Parathyroid adenoma (tissue), 2 donors: ENCODE measurements around the gene ZSWIM6.

Source experiments
- H2AFZ ChIP-seq: fragments of 300-600 bp; sonication (generic); one replicate; pipeline ENCODE4 v1.7.0; 2017; ENCODE audit warnings: antibody characterized with exemption, mild to moderate bottlenecking
- H3K27ac ChIP-seq: fragments of 300-600 bp; sonication (generic); one replicate; pipeline ENCODE4 v1.7.0; 2017
- H3K27me3 ChIP-seq: fragments of 300-600 bp; sonication (generic); one replicate; pipeline ENCODE4 v1.7.0; 2017; ENCODE audit warnings: low read length; ENCODE audit not compliant: control insufficient read depth, insufficient read depth
- H3K36me3 ChIP-seq: fragments of 300-600 bp; sonication (generic); one replicate; pipeline ENCODE4 v1.7.0; 2017; ENCODE audit warnings: low read length; ENCODE audit not compliant: control insufficient read depth, insufficient read depth
- H3K4me1 ChIP-seq: fragments of 300-600 bp; sonication (generic); one replicate; pipeline ENCODE4 v1.7.0; 2017; ENCODE audit warnings: control low read depth
- H3K4me2 ChIP-seq: fragments of 300-600 bp; sonication (generic); one replicate; pipeline ENCODE4 v1.7.0; 2017; ENCODE audit warnings: low read length
- H3K4me3 ChIP-seq: fragments of 300-600 bp; sonication (generic); one replicate; pipeline ENCODE4 v1.7.0; 2017; ENCODE audit warnings: low read depth, low read length
- H3K79me2 ChIP-seq: fragments of 300-600 bp; sonication (generic); one replicate; pipeline ENCODE4 v1.7.0; 2017; ENCODE audit warnings: control low read depth
- H3K9ac ChIP-seq: fragments of 300-600 bp; sonication (generic); one replicate; pipeline ENCODE4 v1.7.0; 2017; ENCODE audit warnings: mild to moderate bottlenecking
- H3K9me3 ChIP-seq: fragments of 300-600 bp; sonication (generic); one replicate; pipeline ENCODE4 v1.7.0; 2017; ENCODE audit warnings: low read length; ENCODE audit not compliant: control insufficient read depth
- TF ChIP-seq, protein P1 (sequence below): fragments of 300-600 bp; sonication (generic); IDR thresholded peaks from one replicate; pipeline ENCODE4 v1.7.0; 2017; ENCODE audit warnings: antibody characterized with exemption, mild to moderate bottlenecking
- donor health status: primary hyperparathyroidism.

The ZSWIM6 gene

DNA sequence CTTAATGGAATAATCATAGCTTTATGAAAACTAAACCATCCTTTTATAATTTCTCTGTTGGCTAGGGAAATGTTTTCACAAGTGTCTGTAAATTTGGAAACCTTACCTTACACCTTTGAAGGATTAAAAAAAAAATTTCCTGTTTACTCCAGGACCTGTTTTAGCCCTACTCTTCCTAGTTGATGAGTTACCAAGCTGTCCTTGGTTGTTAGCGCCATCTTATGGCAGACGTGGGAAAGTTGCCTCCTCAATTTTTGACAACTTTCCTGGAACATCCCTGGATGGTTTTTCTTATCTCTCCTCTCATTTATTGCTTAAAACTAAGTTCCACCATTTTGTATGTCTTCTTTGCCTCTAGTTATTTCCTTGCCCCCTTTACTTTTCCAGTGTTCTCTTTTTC, 25.7 kb downstream of the ZSWIM6 start:
- Histone ChIP-seq H3K27ac (no peak overlapping the region), H3K9me3 (no peaks in the 10 kb centered on the region), H3K9ac (no peak overlapping the region), H3K4me1 (peaks cover 18% of the 10 kb centered on the region), H3K79me2 (peaks cover 46% of the 10 kb centered on the region), H3K4me2 (no peak overlapping the region), H2AFZ (no peak overlapping the region), H3K4me3 (no peak overlapping the region), H3K36me3 (no peaks in the 10 kb centered on the region), H3K27me3 (no peaks in the 10 kb centered on the region)
- TF ChIP-seq, protein P1, sequence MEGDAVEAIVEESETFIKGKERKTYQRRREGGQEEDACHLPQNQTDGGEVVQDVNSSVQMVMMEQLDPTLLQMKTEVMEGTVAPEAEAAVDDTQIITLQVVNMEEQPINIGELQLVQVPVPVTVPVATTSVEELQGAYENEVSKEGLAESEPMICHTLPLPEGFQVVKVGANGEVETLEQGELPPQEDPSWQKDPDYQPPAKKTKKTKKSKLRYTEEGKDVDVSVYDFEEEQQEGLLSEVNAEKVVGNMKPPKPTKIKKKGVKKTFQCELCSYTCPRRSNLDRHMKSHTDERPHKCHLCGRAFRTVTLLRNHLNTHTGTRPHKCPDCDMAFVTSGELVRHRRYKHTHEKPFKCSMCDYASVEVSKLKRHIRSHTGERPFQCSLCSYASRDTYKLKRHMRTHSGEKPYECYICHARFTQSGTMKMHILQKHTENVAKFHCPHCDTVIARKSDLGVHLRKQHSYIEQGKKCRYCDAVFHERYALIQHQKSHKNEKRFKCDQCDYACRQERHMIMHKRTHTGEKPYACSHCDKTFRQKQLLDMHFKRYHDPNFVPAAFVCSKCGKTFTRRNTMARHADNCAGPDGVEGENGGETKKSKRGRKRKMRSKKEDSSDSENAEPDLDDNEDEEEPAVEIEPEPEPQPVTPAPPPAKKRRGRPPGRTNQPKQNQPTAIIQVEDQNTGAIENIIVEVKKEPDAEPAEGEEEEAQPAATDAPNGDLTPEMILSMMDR, result peak; percentile 14

GRCh38 chr5:61362796-61363368, 30.8 kb downstream of the ZSWIM6 start:
- H3K9ac ChIP-seq, result no peak overlapping the region
- TF ChIP-seq, protein P1, result peak; percentile 35
- no peak overlapping the region for H3K4me2 ChIP-seq
- H3K4me3 ChIP-seq, result no peak overlapping the region
- H3K36me3 ChIP-seq, result no peaks in the 10 kb centered on the region
- peaks cover 16% of the 10 kb centered on the region for H3K4me1 ChIP-seq
- no peaks in the 10 kb centered on the region for H3K27me3 ChIP-seq
- H3K9me3 ChIP-seq, result no peaks in the 10 kb centered on the region
- no peak overlapping the region for H3K27ac ChIP-seq
- peaks cover 62% of the 10 kb centered on the region for H3K79me2 ChIP-seq
- H2AFZ ChIP-seq, result no peak overlapping the region

DNA sequence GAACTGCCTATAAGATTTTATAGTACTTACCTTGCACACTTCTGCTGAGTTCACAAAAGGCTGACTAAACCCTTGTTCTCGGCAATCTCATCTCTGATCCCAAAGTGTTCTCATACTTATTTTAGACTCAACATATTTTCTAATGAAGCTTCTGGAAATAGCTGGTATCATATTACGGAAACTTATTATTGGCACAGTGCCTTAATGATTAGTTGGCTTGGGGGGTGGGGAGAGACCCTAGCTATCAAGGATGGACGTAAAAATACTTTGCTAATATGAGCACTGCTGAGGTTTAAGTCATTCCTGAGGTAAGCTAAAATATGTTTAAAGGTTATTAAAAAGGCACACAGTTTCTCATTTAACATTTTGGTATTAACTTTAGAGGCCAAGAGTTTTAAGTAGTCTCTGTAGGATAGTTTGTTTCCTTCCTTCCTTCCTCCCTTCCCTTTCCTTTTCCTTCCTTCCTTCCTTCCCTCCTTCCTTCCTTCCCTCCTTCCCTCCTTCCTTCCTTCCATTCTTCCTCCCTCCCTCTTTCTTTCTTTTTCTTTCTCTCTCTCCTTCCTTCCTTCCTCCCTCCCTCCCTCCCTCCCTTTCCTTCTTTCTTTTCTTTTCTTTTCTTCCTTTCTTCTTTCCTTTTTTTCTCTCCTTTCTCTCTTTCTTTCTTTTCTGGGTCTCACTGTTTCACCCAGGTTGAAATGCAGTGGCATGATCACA, 31.5 kb downstream of the ZSWIM6 start:
- Histone ChIP-seq H3K4me3 (no peak overlapping the region), H3K4me2 (no peak overlapping the region), H3K9me3 (no peaks in the 10 kb centered on the region), H3K79me2 (peaks cover 60% of the 10 kb centered on the region), H3K27ac (no peak overlapping the region), H3K9ac (no peak overlapping the region), H3K36me3 (no peaks in the 10 kb centered on the region), H2AFZ (no peak overlapping the region), H3K27me3 (no peaks in the 10 kb centered on the region), H3K4me1 (peaks cover 16% of the 10 kb centered on the region)
- TF ChIP-seq, protein P1, result no peak

GRCh38 chr5:61366497-61367240, 34.6 kb downstream of the ZSWIM6 start:
- no peak overlapping the region for H2AFZ ChIP-seq
- H3K27me3 ChIP-seq, result no peaks in the 10 kb centered on the region
- no peak overlapping the region for H3K4me3 ChIP-seq
- H3K36me3 ChIP-seq, result no peaks in the 10 kb centered on the region
- no peaks in the 10 kb centered on the region for H3K9me3 ChIP-seq
- H3K4me1 ChIP-seq, result peaks cover 12% of the 10 kb centered on the region
- H3K79me2 ChIP-seq, result peaks cover 39% of the 10 kb centered on the region
- no peak overlapping the region for H3K27ac ChIP-seq
- TF ChIP-seq, protein P1, result no peak
- no peak overlapping the region for H3K4me2 ChIP-seq
- no peak overlapping the region for H3K9ac ChIP-seq
